CD4-positive, alpha-beta T cell treated with Interleukin-17A for 1 hour (primary cell): ENCODE results near the gene PTPRF.

Experiments used
- DNase-seq: peaks from one replicate; pipeline ENCODE4 v3.0.0-alpha.2; 2020

Gene PTPRF

DNA sequence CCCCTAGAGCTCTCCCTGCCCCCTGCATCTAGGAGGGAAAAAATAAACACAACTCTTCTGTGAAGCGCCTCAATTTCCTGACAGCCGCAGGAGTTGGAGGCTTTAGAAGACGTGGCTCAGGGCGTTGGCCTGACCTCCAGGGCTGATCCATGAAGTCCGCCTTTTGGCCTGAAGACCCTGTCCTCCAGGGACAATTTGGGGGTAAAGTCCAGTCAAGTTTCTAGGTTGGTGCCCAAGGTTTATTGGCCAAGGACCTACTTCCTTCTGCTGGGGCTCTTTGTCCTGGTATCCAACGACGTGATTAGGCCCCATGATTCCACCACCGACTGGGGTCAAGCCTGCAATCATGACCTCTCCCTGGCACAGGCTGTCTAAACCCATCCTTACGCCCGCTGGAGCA lies 54.9 kb downstream of the PTPRF start:
- no peak for DNase-seq

- DNase-seq, result no peak
These were observed 55.6 kb downstream of the PTPRF start for GRCh38 chr1:43586136-43586731.

DNA sequence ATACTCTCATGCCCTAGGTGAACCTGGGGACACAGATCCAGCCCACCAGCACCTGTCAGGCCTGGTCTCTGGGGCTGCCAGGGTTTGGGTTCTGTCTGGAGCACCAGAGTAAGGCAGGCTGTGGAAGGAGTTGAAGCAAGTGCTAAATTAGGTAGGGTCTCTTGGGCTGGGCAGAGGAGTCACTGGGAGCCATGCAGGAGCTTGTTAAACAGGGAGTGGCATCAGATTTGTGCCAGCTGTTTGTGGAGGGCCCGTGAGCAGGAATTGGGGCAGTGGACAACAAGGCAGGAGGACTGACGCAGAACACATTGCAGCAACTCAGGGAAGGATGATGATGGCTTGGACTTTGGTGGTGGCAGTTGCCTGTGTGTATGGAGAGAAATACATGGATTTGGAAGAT lies 56.3 kb downstream of the PTPRF start:
- no peak for DNase-seq

DNA sequence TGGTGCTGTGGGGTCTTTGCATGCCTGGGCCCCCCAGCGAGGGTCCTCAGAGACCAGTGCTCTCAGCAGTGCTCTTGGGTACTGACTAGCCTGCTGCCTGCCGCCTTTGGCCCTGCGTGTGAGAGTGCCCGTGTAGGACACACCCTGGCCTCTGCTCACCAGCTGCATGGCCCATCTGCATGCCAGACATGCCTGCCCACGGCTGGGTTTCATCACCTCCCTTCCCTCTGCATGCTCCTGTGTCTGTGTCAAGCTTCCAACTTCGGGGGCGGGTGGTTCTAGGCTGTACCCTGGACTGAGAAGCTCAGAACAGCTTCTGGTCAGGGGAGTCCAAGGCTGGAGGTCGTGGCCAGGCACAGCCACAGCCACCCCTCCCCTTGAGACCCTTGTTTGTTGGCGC lies 56.9 kb downstream of the PTPRF start:
- DNase-seq, result no peak

GRCh38 chr1:43588592-43588991 lies 57.9 kb downstream of the PTPRF start:
- no peak for DNase-seq

GRCh38 chr1:43590388-43590925 lies 59.8 kb downstream of the PTPRF start:
- DNase-seq, result no peak

- DNase-seq, result no peak
These were observed 60.5 kb downstream of the PTPRF start for GRCh38 chr1:43591181-43591580.

- no peak for DNase-seq
These were observed 61.5 kb downstream of the PTPRF start for GRCh38 chr1:43592051-43592665.

DNA sequence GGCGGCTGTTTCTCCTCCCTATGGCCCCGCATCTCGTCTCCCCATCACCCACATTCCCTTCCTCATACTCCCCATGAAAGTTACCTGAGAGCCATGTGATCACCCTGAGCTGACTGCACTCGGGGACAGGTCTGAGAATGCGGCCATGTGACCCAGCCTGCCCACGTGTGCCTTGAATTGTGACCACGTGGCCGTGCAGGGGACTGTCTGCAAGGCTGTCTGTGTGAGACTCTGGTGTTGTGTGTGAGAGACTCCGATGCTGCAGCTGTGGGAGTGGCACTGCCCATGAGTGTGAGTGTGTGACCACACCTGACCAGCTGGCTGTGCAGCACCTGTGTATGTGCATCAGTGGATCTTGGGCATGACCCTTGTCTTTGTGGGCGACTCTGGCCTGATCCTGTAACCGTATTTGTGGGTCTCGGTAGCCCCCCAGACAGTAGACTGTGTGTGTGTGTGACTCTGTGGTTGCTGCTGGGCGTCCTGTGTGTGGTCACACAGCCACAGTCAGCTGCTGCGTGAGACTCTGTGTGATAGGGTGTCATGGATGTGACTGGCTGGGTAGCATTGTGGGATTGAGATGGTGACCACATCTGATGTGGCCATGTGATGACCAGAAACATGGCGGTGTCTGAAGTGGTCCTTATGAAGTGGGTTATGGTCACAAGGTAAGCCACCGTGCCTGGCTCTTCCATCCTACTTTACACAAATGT lies 62.4 kb downstream of the PTPRF start:
- DNase-seq, result no peak

GRCh38 chr1:43596579-43596978 lies 65.9 kb downstream of the PTPRF start:
- DNase-seq, result no peak

DNA sequence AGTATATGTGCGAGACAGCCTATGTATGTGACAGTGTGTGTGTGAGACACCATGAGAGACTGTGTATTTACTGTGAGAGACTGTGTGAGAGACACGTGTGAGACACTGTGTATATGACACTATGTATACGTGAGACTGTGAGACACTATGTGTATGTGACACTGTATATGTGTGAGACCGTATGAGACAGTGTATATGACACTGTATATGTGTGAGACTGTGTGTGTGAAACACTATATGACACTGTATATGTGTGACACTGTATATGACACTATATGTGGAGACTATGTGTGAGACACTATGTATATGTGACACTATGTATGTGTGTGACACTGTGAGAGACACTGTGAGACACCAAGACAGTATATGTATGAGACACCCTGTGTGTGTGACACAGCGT lies 66.3 kb downstream of the PTPRF start:
- DNase-seq, result no peak

- DNase-seq, result no peak
These were observed 67.0 kb downstream of the PTPRF start for GRCh38 chr1:43597721-43598120.

GRCh38 chr1:43598622-43599021 lies 67.9 kb downstream of the PTPRF start:
- no peak for DNase-seq

GRCh38 chr1:43600033-43601020 lies 69.6 kb downstream of the PTPRF start:
- DNase-seq, result no peak

DNA sequence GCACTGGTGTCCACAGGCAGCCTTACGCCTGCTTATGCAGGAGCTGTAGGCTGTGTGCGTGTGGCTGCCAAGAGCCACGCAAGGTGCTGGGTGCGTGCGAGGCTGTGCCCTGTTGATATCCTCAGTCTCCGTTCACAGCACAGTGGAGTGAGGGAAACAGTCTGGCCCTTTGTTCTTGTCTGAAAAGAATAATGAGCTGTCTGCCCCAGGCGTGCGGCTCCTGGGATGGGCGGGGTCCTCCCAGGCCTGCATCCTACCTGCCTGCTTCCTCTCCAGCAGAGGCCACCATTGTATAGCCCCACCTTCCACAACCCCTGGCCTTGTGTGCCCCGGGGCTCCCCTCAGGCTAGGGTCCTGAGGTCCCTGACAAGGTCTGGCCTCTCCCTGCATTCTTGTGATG lies 72.3 kb downstream of the PTPRF start:
- DNase-seq, result no peak

GRCh38 chr1:43604192-43604591 lies 73.5 kb downstream of the PTPRF start:
- DNase-seq, result no peak

DNA sequence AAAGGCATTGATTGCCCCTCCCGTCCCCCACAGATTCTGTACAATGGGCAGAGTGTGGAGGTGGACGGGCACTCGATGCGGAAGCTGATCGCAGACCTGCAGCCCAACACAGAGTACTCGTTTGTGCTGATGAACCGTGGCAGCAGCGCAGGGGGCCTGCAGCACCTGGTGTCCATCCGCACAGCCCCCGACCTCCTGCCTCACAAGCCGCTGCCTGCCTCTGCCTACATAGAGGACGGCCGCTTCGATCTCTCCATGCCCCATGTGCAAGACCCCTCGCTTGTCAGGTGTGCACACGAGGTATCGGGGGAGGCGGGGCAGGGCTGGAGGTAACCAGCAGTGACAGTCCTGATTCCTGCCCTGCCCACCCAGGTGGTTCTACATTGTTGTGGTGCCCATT lies 74.5 kb downstream of the PTPRF start:
- no peak for DNase-seq

- no peak for DNase-seq
These were observed 75.1 kb downstream of the PTPRF start for GRCh38 chr1:43605766-43606165.

DNA sequence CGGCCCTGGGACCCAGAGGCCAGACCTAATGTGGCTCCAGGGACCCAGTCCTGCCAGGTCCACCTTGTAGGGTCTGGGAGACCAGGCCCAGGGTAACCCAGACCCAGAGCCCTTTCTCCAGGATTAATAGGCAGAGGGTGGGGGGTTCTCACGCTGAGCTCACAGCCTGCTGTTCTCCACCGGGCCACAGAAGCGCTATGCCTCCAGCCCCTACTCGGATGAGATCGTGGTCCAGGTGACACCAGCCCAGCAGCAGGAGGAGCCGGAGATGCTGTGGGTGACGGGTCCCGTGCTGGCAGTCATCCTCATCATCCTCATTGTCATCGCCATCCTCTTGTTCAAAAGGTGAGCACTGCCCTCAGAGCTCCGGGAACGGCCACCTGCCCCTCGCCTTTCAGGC lies 75.9 kb downstream of the PTPRF start:
- no peak for DNase-seq

- no peak for DNase-seq
These were observed 78.1 kb downstream of the PTPRF start for GRCh38 chr1:43608827-43609226.

GRCh38 chr1:43610339-43610738 lies 79.7 kb downstream of the PTPRF start:
- no peak for DNase-seq

DNA sequence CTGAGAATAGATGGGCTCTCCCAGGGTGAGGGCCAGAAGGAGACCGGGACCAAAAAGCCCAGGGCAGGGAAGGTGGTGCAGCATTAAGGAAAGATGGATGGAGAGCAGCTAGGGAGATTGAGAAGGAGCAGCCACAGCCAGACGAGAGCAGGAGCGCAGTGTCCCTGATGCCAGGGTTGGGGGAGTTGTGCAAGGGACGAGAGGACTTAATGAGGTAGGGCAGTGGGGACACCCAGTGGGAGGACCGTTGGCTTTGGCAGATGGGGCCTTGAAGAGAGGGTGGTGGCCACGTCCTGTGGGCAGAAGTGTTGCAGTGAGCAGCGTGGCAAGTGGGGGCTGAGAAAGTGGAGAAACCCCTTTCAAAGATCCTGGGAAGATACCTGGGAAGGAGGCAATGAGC lies 81.3 kb downstream of the PTPRF start:
- DNase-seq, result no peak

- no peak for DNase-seq
These were observed 81.7 kb downstream of the PTPRF start for GRCh38 chr1:43612406-43612805.
